ENCODE data around the gene COMMD3.

- TF ChIP-seq BMI1 (IDR thresholded peaks at IDR 0.05; ENCODE audit: low read length) (no peak), ZNF232 (CRISPR knock-in tag; IDR thresholded peaks at IDR 0.05) (no peak), YY1 (IDR thresholded peaks at IDR 0.05; ENCODE audit: borderline replicate concordance in 1 of 3, control insufficient read depth in 1 of 3, extremely low read depth in 1 of 3, insufficient read depth in 3 of 3, insufficient read length in 1 of 3, insufficient replicate concordance in 2 of 3, low read depth in 1 of 3, low read length in 2 of 3) (no peak), EP300 (IDR thresholded peaks at IDR 0.05; ENCODE audit: low read length) (no peak), ILK (tag; IDR thresholded peaks at IDR 0.05; ENCODE audit: borderline replicate concordance, low read depth) (no peak), NCOR1 (IDR thresholded peaks at IDR 0.05) (no peak), CTCF (IDR thresholded peaks at IDR 0.05 in 2 of 3, conservative IDR thresholded peaks at IDR 0.05 in 1 of 3; ENCODE audit: insufficient read depth in 2 of 3, low read depth in 1 of 3, low read length in 3 of 3) (no peak), ZNF644 (tag; IDR thresholded peaks at IDR 0.05; ENCODE audit: low read depth) (no peak), ZKSCAN1 (IDR thresholded peaks at IDR 0.05; ENCODE audit: low read depth, low read length) (no peak), NCOA1 (IDR thresholded peaks at IDR 0.05; ENCODE audit: low read depth) (no peak), ZNF639 (CRISPR knock-in tag; conservative IDR thresholded peaks at IDR 0.05 in 1 of 2, IDR thresholded peaks at IDR 0.05 in 1 of 2) (no peak), SIN3A (IDR thresholded peaks at IDR 0.05; ENCODE audit: borderline replicate concordance in 2 of 2, control insufficient read depth in 1 of 2, low read depth in 2 of 2, low read length in 2 of 2) (no peak)
- TF ChIP-seq, protein P1, sequence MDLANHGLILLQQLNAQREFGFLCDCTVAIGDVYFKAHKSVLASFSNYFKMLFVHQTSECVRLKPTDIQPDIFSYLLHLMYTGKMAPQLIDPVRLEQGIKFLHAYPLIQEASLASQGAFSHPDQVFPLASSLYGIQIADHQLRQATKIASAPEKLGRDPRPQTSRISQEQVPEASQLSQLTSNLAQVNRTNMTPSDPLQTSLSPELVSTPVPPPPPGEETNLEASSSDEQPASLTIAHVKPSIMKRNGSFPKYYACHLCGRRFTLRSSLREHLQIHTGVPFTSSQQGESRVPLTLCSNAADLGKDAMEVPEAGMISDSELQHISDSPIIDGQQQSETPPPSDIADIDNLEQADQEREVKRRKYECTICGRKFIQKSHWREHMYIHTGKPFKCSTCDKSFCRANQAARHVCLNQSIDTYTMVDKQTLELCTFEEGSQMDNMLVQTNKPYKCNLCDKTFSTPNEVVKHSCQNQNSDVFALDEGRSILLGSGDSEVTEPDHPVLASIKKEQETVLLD (IDR thresholded peaks at IDR 0.05), result no peak
- TF ChIP-seq, protein P2, sequence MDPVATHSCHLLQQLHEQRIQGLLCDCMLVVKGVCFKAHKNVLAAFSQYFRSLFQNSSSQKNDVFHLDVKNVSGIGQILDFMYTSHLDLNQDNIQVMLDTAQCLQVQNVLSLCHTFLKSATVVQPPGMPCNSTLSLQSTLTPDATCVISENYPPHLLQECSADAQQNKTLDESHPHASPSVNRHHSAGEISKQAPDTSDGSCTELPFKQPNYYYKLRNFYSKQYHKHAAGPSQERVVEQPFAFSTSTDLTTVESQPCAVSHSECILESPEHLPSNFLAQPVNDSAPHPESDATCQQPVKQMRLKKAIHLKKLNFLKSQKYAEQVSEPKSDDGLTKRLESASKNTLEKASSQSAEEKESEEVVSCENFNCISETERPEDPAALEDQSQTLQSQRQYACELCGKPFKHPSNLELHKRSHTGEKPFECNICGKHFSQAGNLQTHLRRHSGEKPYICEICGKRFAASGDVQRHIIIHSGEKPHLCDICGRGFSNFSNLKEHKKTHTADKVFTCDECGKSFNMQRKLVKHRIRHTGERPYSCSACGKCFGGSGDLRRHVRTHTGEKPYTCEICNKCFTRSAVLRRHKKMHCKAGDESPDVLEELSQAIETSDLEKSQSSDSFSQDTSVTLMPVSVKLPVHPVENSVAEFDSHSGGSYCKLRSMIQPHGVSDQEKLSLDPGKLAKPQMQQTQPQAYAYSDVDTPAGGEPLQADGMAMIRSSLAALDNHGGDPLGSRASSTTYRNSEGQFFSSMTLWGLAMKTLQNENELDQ (CRISPR knock-in tag; IDR thresholded peaks at IDR 0.05; ENCODE audit: borderline replicate concordance), result no peak
These were observed 6.5 kb downstream of the COMMD3 start for GRCh38 chr10:22322641-22323160.

All from K562 (cell line).